GM12892 (cell line): ENCODE measurements around the gene IL5.
"Not testable (repeated sequence)": the region's sequence is repeated elsewhere in the genome, so short reads cannot be mapped to it uniquely, and the experiment has no call there.

Source experiments
- DNase-seq: peaks from one replicate; pipeline ENCODE4 v3.0.0; 2011; ENCODE audit not compliant: insufficient read length
- FAIRE-seq: peaks from 2 replicates; lab custom pipeline; 2011; peaks lifted over from hg19 to GRCh38; lab: Jason Lieb, UNC
- POLR2A ChIP-seq: IDR thresholded peaks from 2 replicates; pipeline ENCODE4 v1.6.1; 2011; ENCODE audit warnings: low read depth, low read length, control low read depth
- POLR2AphosphoS5 ChIP-seq: IDR thresholded peaks from 2 replicates; pipeline ENCODE4 v1.6.1; 2011; ENCODE audit warnings: low read depth, low read length, control low read depth
- TAF1 ChIP-seq: IDR thresholded peaks from 2 replicates; pipeline ENCODE4 v1.6.1; 2011; ENCODE audit warnings: low read depth, mild to moderate bottlenecking, control low read depth, low read length, borderline replicate concordance

The IL5 gene

DNA sequence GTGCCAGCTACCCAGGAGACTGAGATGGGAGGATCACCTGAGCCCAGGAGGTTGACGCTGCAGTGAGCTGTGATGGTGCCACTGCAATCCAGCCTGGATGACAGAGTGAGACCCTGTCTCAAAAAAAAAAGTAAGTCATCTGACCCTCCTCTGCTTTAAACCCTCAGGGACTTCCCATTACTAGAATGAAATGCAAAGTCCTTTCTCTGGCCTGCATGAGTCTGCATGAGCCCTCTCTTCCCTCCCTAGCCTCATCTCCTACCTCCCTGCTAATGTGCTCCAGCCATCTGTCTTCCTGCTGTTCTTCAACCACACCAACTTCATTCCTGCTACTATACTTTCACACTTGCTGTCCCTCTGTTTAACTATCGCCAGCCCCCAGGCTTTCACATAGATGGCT, 15.3 kb downstream of the IL5 start:
- DNase-seq (no peak), FAIRE-seq (peak; percentile 17)
- no peak for TF ChIP-seq POLR2A

DNA sequence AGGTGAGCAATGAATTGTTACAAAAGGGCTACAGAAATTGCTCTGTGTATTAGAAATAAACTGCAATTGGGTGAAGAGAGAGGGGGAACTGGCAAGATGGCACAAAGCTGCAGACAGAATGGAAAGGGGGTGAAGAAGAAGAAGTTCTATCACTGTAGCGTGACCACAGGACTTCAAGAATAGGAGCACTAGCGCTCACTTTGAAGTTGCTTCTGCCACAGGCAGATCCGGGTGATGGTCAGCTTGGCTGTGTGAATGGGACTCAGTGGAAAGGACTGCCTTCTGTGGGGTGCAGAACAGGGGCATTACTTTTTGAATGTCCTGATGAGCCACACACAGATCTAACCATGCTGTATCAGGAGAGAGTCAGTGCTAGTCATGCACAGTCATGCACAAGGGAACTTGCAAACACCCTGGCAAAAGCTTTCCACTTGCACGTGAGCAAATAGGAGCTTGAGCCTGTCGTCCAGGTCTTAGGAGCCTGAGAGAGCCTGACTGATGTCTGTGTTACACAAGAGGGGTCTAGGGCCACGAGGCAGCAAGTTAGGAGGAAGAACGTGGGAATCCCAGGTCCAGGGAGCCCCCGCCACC, 16.3 kb downstream of the IL5 start:
- TF ChIP-seq POLR2AphosphoS5 (no peak), POLR2A (no peak), TAF1 (no peak)
- DNase-seq = no peak
- FAIRE-seq = no peak

DNA sequence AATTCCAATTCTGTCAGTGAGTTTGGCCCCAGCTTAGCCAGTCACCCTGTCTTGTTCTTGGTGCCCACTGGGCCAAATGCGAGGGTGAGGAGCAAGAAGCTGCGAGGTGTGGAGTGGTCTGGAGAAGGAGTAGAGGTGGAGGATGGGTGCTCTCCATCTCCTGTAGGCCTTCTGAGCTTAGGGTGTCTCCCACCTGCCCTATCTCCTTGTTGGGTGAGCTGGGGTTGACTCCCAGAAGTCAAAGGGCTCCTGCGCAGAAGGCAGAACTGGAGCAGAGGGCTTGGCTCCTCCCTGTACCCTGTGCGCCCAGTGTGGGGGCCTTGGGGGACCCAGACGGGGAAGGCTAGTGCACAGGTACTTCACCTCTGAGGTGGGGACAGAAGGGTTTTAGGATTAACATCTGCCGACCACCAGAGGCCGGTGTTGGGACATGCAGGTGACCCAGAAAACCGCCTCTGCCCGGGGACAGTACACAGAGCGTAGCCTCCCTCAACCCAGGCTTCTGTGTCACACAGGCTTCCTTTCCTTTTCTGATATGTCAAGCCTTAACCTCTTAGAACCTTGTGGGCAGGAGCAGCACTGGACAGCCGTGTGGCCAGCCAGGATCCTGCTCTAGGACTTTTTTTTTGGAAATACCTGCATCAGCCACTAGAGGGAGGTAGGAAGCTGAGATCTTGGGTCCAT, 16.9 kb downstream of the IL5 start:
- DNase-seq (no peak), FAIRE-seq (peak; percentile 86)
- TF ChIP-seq POLR2A (no peak), POLR2AphosphoS5 (no peak), TAF1 (no peak)

DNA sequence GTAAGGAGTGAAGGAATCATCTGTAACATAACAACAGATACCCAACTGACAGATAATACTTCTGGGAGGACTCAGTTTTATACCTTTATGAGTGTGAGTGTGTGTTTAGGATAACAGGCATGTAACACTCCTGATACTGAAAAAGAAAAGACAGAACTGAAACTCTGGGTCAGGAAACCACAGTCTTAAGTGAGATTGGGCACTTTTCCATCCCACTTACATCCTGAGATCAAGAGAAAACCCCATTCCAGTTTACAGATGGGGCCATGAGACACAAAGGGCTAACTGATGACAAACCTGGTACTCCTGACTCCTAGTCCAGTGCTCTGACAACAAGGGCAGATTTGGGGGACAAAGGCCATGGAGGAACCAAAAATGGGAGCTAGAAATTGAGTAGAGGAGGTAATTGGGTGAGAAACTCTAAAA, 18.0 kb downstream of the IL5 start:
- FAIRE-seq = peak; percentile 95
- TF ChIP-seq TAF1 = no peak
- TF ChIP-seq POLR2AphosphoS5 = no peak; the same call in 1 of the 2 replicates
- no peak for TF ChIP-seq POLR2A
- DNase-seq = no peak

DNA sequence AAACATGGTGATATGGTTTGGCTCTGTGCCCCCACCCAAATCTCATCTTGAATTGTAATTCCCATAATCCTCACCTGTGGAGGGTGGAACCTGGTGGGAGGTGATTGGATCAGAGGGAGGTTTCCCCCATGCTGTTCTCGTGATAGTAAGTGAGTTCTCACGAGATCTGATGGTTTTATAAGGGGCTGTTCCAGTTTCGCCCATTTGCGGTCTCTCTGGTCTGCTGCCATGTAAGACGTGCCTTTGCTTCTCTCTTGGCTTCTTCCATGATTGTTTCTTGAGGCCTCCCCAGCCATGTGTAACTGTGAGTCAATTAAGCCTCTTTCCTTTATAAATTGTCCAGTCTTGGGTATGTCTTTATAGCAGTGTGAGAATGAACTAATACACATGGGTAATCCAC, 18.4 kb downstream of the IL5 start:
- not testable (repeated sequence) for DNase-seq
- FAIRE-seq = peak; percentile 5

DNA sequence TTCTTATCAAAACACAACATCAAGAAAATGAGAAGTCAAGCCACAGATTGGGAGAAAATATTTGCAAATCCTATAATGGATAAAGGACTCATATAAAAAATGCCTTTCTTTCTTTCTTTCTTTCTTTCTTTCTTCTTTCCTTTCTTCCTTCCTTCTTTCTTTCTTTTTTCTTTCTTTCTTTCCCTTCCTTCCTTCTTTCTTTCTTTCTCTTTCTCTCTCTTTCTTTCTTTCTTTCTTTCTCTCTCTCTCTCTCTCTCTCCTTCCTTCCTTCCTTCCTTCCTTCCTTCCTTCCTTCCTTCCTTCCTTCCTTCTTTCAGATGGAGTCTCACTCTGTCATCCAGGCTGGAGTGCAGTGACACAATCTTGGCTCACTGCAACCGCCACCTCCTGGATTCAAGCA, 21.3 kb downstream of the IL5 start:
- DNase-seq, FAIRE-seq: not testable (repeated sequence)

DNA sequence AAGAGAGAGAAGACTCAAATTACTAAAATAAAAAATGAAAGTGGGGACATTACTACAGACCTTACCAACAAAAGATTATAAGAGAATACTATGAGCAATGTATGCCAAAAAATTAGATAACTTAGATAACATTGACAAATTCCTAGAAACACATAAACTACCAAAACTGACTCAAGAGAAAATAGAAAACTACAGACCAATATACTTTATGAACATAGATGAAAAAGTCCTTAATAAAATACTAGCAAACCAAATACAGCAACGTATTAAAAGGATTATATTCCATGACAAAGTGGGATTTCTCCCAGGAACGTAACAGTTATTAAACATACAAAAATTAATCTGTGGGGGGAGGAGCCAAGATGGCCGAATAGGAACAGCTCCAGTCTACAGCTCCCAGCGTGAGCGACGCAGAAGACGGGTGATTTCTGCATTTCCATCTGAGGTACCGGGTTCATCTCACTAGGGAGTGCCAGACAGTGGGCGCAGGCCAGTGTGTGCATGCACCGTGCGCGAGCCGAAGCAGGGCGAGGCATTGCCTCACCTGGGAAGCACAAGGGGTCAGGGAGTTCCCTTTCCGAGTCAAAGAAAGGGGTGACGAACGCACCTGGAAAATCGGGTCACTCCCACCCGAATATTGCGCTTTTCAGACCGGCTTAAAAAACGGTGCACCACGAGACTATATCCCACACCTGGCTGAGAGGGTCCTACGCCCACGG, 29.5 kb downstream of the IL5 start:
- not testable (repeated sequence) for FAIRE-seq, DNase-seq

DNA sequence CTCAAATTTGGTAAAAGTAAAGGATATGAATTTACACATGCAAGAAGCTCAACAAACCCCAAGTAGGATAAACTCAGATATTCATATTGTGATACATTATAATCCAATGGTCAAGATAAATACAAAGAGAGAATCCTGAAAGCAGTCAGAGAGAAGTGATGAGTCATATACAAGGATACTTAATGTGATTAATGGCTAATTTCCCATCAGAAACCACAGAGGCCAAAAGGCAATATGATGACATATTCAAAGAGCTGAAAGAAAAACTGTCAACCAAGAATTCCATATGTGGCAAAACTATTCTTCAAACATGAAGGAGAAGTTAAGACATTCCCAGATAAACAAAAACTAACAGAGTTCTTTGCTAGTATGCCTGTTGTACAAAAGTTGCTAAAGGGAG, 33.2 kb downstream of the IL5 start:
- DNase-seq = no peak
- no peak for FAIRE-seq
- no peak for TF ChIP-seq POLR2A
- TF ChIP-seq TAF1 = no peak
- TF ChIP-seq POLR2AphosphoS5 = no peak

DNA sequence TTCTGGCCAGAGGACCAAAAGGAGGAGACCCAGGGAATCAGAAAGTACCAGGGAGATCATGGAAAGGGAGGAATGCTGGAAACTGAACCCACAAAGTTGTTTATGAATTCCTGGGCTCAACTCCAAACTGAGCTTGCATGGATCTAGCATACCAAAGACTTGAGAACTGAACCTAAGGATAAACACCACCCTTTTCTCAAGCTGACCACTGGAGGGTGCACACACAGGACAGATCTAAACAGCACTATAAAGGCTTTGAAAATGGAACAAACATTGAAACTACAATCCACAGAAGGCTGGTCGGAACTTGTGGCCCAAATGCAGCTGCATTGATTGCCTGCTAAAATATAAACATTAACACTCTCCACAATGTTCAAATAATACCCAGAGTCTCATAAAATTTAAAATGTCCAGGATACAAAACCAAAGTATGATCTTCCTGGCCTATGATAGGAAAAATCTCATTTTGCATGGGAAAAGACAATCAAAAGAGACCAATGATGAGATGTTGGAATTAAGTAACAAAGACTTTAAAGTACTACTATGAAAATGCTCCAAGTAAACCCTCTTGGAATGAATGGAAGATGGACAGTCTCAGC, 37.1 kb downstream of the IL5 start:
- FAIRE-seq (peak; percentile 90), DNase-seq (no peak)
- TF ChIP-seq TAF1 (no peak), POLR2A (no peak), POLR2AphosphoS5 (no peak)

DNA sequence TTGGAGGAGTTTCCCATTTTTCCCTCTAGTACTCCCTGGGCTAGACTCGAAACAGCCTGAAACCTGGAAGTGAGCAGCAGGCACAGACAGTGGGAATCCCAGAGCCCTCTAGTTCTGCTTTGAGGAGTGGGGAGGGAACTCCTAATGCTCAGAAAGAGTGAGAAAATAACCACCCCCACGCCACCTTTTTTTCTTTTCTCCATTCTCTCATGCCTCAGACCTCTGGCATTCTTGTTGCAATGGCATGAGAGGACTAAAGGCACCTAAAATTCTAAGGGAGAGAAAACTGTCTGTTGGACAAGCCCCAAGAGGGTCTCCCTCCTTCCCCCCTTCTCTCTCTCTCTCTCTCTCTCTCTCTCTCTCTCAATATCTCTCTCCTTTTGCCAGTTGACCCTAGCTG, 37.7 kb downstream of the IL5 start:
- TF ChIP-seq POLR2AphosphoS5 (no peak), POLR2A (no peak), TAF1 (no peak)
- DNase-seq (no peak), FAIRE-seq (no peak)

DNA sequence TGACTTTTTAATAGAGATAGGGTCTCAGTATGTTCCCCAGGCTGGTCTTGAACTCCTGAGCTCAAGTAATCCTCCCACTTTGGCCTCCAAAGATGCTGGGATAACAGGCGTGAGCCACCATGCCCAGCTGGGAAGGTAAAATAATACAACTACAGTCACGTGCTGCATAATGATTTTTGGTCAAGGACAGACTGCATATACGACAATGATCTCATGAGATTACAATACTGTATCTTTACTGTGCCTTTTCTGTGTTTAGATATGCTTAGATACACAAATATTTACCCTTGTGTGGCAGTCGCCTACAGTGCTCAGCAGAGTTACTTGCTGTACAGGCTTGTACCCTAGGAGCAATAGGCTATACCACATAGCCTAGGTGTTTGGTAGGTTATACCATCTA, 38.6 kb downstream of the IL5 start:
- FAIRE-seq = no peak

DNA sequence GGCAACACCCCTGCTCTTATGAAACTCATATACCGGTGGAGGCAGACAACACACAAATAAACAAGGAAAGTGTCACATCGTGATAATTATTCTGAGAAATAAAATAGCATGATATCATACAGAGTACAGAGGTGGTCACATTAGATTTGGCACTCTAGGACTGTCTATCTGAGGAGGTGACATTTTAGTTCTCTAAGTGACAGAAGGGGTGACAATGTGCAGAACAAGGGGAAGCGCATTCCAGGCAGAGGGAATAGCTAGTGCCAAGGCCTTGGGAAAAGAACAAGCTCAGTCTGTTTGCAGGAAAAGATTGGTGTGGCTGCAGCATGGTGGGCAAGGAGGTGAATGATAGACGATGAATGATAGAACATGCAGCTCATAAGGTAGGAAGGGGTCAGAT, 40.1 kb downstream of the IL5 start:
- FAIRE-seq (no peak), DNase-seq (no peak)
- TF ChIP-seq POLR2A (no peak), TAF1 (no peak), POLR2AphosphoS5 (no peak)

More for the DNA sequence above, 38.6 kb downstream of the IL5 start:
- TF ChIP-seq POLR2AphosphoS5 = no peak
- no peak for TF ChIP-seq POLR2A
- TF ChIP-seq TAF1 = no peak
- no peak for DNase-seq
